ENCODE results near the gene SYT1.

Gene SYT1

GRCh38 chr12:78870539-78870938 is 6.0 kb downstream of the SYT1 start:
- no peak for ATAC-seq
- TF ChIP-seq ZNF70 (CRISPR knock-in tag; IDR thresholded peaks at IDR 0.05) (no peak), ZC3H10 (CRISPR knock-in tag; IDR thresholded peaks at IDR 0.05) (no peak), ESRRG (CRISPR knock-in tag; IDR thresholded peaks at IDR 0.05) (no peak), CSRNP3 (CRISPR knock-in tag; IDR thresholded peaks at IDR 0.05) (no peak), ZNF565 (CRISPR knock-in tag; conservative IDR thresholded peaks at IDR 0.05; ENCODE audit: low read depth) (no peak), ZFP30 (CRISPR knock-in tag; IDR thresholded peaks at IDR 0.05) (no peak), GLIS3 (CRISPR knock-in tag; IDR thresholded peaks at IDR 0.05) (no peak), ISL1 (CRISPR knock-in tag; IDR thresholded peaks at IDR 0.05) (no peak)

GRCh38 chr12:78871566-78871965 is 7.0 kb downstream of the SYT1 start:
- TF ChIP-seq BACH2 (CRISPR knock-in tag; IDR thresholded peaks at IDR 0.05; ENCODE audit: borderline replicate concordance) (no peak), ISL1 (CRISPR knock-in tag; IDR thresholded peaks at IDR 0.05) (peak; percentile 20; the same call in 1 of the 2 replicates)
- peak; percentile 47; the same call in 2 of the 3 replicates for ATAC-seq

GRCh38 chr12:78878459-78878858 is 13.9 kb downstream of the SYT1 start:
- TF ChIP-seq RARB (CRISPR knock-in tag; IDR thresholded peaks at IDR 0.05) = no peak
- TF ChIP-seq ESRRG (CRISPR knock-in tag; IDR thresholded peaks at IDR 0.05) = no peak
- no peak for TF ChIP-seq ZC3H10 (CRISPR knock-in tag; IDR thresholded peaks at IDR 0.05)
- TF ChIP-seq ARNTL (CRISPR knock-in tag; IDR thresholded peaks at IDR 0.05; ENCODE audit: borderline replicate concordance, low read depth) = no peak
- TF ChIP-seq ZFP3 (CRISPR knock-in tag; IDR thresholded peaks at IDR 0.05) = no peak
- no peak for TF ChIP-seq ZNF8 (CRISPR knock-in tag; IDR thresholded peaks at IDR 0.05)
- TF ChIP-seq PPARA (CRISPR knock-in tag; IDR thresholded peaks at IDR 0.05; ENCODE audit: borderline replicate concordance) = no peak
- TF ChIP-seq CSDC2 (CRISPR knock-in tag; IDR thresholded peaks at IDR 0.05) = no peak
- no peak for TF ChIP-seq POU6F1 (CRISPR knock-in tag; IDR thresholded peaks at IDR 0.05; ENCODE audit: borderline replicate concordance, low read depth)
- no peak for TF ChIP-seq GLIS3 (CRISPR knock-in tag; IDR thresholded peaks at IDR 0.05)
- no peak for TF ChIP-seq ZNF565 (CRISPR knock-in tag; conservative IDR thresholded peaks at IDR 0.05; ENCODE audit: low read depth)
- TF ChIP-seq ZFP30 (CRISPR knock-in tag; IDR thresholded peaks at IDR 0.05) = no peak
- TF ChIP-seq ISL1 (CRISPR knock-in tag; IDR thresholded peaks at IDR 0.05) = no peak
- no peak for TF ChIP-seq BACH2 (CRISPR knock-in tag; IDR thresholded peaks at IDR 0.05; ENCODE audit: borderline replicate concordance)
- TF ChIP-seq TSHZ2 (CRISPR knock-in tag; IDR thresholded peaks at IDR 0.05) = no peak
- no peak for TF ChIP-seq ZNF70 (CRISPR knock-in tag; IDR thresholded peaks at IDR 0.05)
- no peak for TF ChIP-seq CREB5 (CRISPR knock-in tag; IDR thresholded peaks at IDR 0.05; ENCODE audit: low read depth)
- no peak for ATAC-seq

GRCh38 chr12:78878866-78879265 is 14.3 kb downstream of the SYT1 start:
- ATAC-seq = no peak
- TF ChIP-seq ARNTL (CRISPR knock-in tag; IDR thresholded peaks at IDR 0.05; ENCODE audit: borderline replicate concordance, low read depth) = no peak
- TF ChIP-seq ESRRG (CRISPR knock-in tag; IDR thresholded peaks at IDR 0.05) = no peak
- no peak for TF ChIP-seq PPARA (CRISPR knock-in tag; IDR thresholded peaks at IDR 0.05; ENCODE audit: borderline replicate concordance)
- TF ChIP-seq ZFP3 (CRISPR knock-in tag; IDR thresholded peaks at IDR 0.05) = no peak
- no peak for TF ChIP-seq ZNF8 (CRISPR knock-in tag; IDR thresholded peaks at IDR 0.05)
- TF ChIP-seq GLIS3 (CRISPR knock-in tag; IDR thresholded peaks at IDR 0.05) = no peak
- TF ChIP-seq POU6F1 (CRISPR knock-in tag; IDR thresholded peaks at IDR 0.05; ENCODE audit: borderline replicate concordance, low read depth) = no peak
- TF ChIP-seq TSHZ2 (CRISPR knock-in tag; IDR thresholded peaks at IDR 0.05) = no peak
- TF ChIP-seq TOX (CRISPR knock-in tag; IDR thresholded peaks at IDR 0.05; ENCODE audit: borderline replicate concordance) = no peak
- TF ChIP-seq ZFP30 (CRISPR knock-in tag; IDR thresholded peaks at IDR 0.05) = no peak
- TF ChIP-seq ZNF70 (CRISPR knock-in tag; IDR thresholded peaks at IDR 0.05) = no peak
- no peak for TF ChIP-seq ISL1 (CRISPR knock-in tag; IDR thresholded peaks at IDR 0.05)
- no peak for TF ChIP-seq ZC3H10 (CRISPR knock-in tag; IDR thresholded peaks at IDR 0.05)
- no peak for TF ChIP-seq TCF4 (CRISPR knock-in tag; IDR thresholded peaks at IDR 0.05; ENCODE audit: borderline replicate concordance)
- no peak for TF ChIP-seq SNAI2 (CRISPR knock-in tag; IDR thresholded peaks at IDR 0.05)
- TF ChIP-seq CREB5 (CRISPR knock-in tag; IDR thresholded peaks at IDR 0.05; ENCODE audit: low read depth) = no peak

Data from SK-N-SH treated with all-trans-retinoic acid at 6 μM for 48 hours (cell line).